SK-N-SH (cell line): Measurements from ENCODE around the gene EOLA1.

Source experiments
- SIN3A ChIP-seq: IDR thresholded peaks from 2 replicates; pipeline ENCODE4 v1.6.1; 2012; ENCODE audit warnings: low read depth, mild to moderate bottlenecking, low read length, moderate library complexity, borderline replicate concordance
- TAF1 ChIP-seq: IDR thresholded peaks from 2 replicates; pipeline ENCODE4 v1.6.1; 2012; ENCODE audit warnings: low read depth, mild to moderate bottlenecking, low read length, moderate library complexity, borderline replicate concordance
- TF ChIP-seq, protein P1 (sequence below): fragments of 200-600 bp; sonication (generic); IDR thresholded peaks from 2 replicates; pipeline ENCODE4 v1.6.1; 2017; ENCODE audit warnings: antibody characterized with exemption, mild to moderate bottlenecking, moderate library complexity
- TF ChIP-seq, protein P2 (sequence below): fragments of 150-350 bp; IDR thresholded peaks from 2 replicates; pipeline ENCODE4 v1.6.1; 2017; ENCODE audit warnings: antibody characterized with exemption, low read length, low read depth, borderline replicate concordance

DNA sequence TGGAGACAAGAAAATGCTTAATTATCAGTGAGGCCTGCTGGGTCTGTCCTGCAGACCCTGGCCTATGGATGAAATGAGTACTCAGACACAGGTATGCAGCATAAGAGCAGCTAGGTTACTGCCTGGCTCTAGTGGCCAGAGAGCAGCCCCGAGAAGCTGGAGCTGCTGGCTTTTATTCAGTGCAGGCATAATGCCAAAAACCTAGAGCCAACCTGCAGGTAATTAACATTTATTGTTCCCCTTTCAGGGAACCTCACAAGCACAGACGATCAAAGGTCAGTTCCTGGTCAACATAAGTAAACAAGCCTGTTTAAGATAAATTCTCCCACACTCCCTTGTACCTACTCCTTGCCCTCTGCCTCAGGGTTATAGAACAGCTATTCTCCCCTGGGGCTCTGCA lies 49.0 kb upstream of the EOLA1 start:
- TF ChIP-seq SIN3A: no peak
- no peak for TF ChIP-seq TAF1
- TF ChIP-seq, protein P1, sequence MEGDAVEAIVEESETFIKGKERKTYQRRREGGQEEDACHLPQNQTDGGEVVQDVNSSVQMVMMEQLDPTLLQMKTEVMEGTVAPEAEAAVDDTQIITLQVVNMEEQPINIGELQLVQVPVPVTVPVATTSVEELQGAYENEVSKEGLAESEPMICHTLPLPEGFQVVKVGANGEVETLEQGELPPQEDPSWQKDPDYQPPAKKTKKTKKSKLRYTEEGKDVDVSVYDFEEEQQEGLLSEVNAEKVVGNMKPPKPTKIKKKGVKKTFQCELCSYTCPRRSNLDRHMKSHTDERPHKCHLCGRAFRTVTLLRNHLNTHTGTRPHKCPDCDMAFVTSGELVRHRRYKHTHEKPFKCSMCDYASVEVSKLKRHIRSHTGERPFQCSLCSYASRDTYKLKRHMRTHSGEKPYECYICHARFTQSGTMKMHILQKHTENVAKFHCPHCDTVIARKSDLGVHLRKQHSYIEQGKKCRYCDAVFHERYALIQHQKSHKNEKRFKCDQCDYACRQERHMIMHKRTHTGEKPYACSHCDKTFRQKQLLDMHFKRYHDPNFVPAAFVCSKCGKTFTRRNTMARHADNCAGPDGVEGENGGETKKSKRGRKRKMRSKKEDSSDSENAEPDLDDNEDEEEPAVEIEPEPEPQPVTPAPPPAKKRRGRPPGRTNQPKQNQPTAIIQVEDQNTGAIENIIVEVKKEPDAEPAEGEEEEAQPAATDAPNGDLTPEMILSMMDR: no peak
- TF ChIP-seq, protein P2, sequence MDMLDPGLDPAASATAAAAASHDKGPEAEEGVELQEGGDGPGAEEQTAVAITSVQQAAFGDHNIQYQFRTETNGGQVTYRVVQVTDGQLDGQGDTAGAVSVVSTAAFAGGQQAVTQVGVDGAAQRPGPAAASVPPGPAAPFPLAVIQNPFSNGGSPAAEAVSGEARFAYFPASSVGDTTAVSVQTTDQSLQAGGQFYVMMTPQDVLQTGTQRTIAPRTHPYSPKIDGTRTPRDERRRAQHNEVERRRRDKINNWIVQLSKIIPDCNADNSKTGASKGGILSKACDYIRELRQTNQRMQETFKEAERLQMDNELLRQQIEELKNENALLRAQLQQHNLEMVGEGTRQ: no peak
